K562 (cell line): ENCODE measurements around the gene CD34. TPM values are rescaled to one million over a fixed set of nuclear protein-coding genes. Genes with fewer than 3 reads are reported as not detected.

ENCODE experiments used
- ARID2 ChIP-seq: fragments of 450-650 bp; IDR thresholded peaks from 2 replicates; pipeline ENCODE4 v1.6.1; 2017; ENCODE audit warnings: antibody characterized with exemption, mild to moderate bottlenecking
- ATF4 ChIP-seq: fragments of 450-650 bp; formaldehyde crosslinking; IDR thresholded peaks from 2 replicates; pipeline ENCODE4 v1.4.0; 2022; ENCODE audit warnings: mild to moderate bottlenecking, moderate library complexity
- CREB3L1 ChIP-seq: fragments of 450-650 bp; IDR thresholded peaks from 2 replicates; pipeline ENCODE4 v1.6.1; 2014; ENCODE audit warnings: low read depth, mild to moderate bottlenecking, moderate library complexity, borderline replicate concordance
- DNMT1 ChIP-seq: fragments of 450-650 bp; IDR thresholded peaks from 2 replicates; pipeline ENCODE4 v1.6.1; 2016; ENCODE audit warnings: antibody characterized with exemption, mild to moderate bottlenecking
- HDAC3 ChIP-seq: fragments of 450-650 bp; IDR thresholded peaks from 2 replicates; pipeline ENCODE4 v1.6.1; 2018; ENCODE audit warnings: borderline replicate concordance, mild to moderate bottlenecking, moderate library complexity; ENCODE audit not compliant: partially characterized antibody
- MECOM ChIP-seq: fragments of 250-450 bp; sonication (Bioruptor Pico); IDR thresholded peaks from 2 replicates; pipeline ENCODE4 v1.8.0; 2022; ENCODE audit warnings: inconsistent platforms
- PHTF2 ChIP-seq: fragments of 250-450 bp; sonication (Bioruptor Pico); IDR thresholded peaks from 2 replicates; pipeline ENCODE4 v1.5.0; 2021; ENCODE audit warnings: mild to moderate bottlenecking
- SMARCA5 ChIP-seq: fragments of 450-650 bp; IDR thresholded peaks from 2 replicates; pipeline ENCODE4 v1.6.1; 2016
- SREBF1 ChIP-seq: fragments of 150-350 bp; IDR thresholded peaks from 2 replicates; pipeline ENCODE4 v1.6.1; 2014; ENCODE audit warnings: antibody characterized with exemption, low read depth, low read length, borderline replicate concordance
- TRIM28 ChIP-seq: fragments of 450-650 bp; IDR thresholded peaks from 2 replicates; pipeline ENCODE4 v1.6.1; 2017
- ZFP91 ChIP-seq: sonication (generic); formaldehyde crosslinking; IDR thresholded peaks from 2 replicates; pipeline ENCODE4 v1.8.0; 2022; ENCODE audit warnings: mild to moderate bottlenecking, missing genetic modification reagents
- ZNF263 ChIP-seq: sonication (generic); formaldehyde crosslinking; IDR thresholded peaks from 2 replicates; pipeline ENCODE4 v1.8.0; 2022; ENCODE audit warnings: mild to moderate bottlenecking, missing genetic modification reagents, borderline replicate concordance
- polyA plus RNA-seq, 8 experiments: library from polyadenylated mRNA; depleted of rRNA in 4 of 8; stranded (reverse) in 5 of 8; unstranded in 3 of 8; fragments of >200 nt; fragmentation: Nextera tagmentation in 2 of 8; fragmentation: Illumina TruSeq in 1 of 8; extraction: Ambion mirVana in 2 of 8; extraction: Trizol in 1 of 8; gene quantifications; 2 replicates each; pipeline versions ENCODE4 v1.2.1 to v1.2.3, GENCODE V29; 2011 to 2014; ENCODE audit warnings: inconsistent platforms in 1 of 8, missing spikeins in 1 of 8
- total RNA-seq, 7 experiments: library from RNA; depleted of rRNA in 6 of 7; stranded (reverse); fragments of >200 nt in 6 of 7; fragmentation: Illumina TruSeq in 2 of 7; extraction: Trizol in 2 of 7; gene quantifications; 2 replicates each; pipeline versions ENCODE4 v1.2.1 to v1.2.3, GENCODE V29; 2011 to 2021; ENCODE audit warnings: low replicate concordance in 1 of 7
- TF ChIP-seq, protein P1 (sequence below), 2 experiments: fragments of 450-650 bp in 1 of 2; sonication (generic) in 1 of 2; formaldehyde crosslinking in 1 of 2; IDR thresholded peaks; 2 replicates each; pipeline versions ENCODE4 v1.7.1 to v1.9.0; 2016 to 2022; ENCODE audit warnings: inconsistent platforms in 1 of 2, mild to moderate bottlenecking in 1 of 2, missing genetic modification reagents in 1 of 2

Gene CD34
- total and polyA plus RNA-seq, 9 of the 15 experiments (the other 6 are each of a cell fraction or from before 2014, with no cell fraction given) = not detected

DNA sequence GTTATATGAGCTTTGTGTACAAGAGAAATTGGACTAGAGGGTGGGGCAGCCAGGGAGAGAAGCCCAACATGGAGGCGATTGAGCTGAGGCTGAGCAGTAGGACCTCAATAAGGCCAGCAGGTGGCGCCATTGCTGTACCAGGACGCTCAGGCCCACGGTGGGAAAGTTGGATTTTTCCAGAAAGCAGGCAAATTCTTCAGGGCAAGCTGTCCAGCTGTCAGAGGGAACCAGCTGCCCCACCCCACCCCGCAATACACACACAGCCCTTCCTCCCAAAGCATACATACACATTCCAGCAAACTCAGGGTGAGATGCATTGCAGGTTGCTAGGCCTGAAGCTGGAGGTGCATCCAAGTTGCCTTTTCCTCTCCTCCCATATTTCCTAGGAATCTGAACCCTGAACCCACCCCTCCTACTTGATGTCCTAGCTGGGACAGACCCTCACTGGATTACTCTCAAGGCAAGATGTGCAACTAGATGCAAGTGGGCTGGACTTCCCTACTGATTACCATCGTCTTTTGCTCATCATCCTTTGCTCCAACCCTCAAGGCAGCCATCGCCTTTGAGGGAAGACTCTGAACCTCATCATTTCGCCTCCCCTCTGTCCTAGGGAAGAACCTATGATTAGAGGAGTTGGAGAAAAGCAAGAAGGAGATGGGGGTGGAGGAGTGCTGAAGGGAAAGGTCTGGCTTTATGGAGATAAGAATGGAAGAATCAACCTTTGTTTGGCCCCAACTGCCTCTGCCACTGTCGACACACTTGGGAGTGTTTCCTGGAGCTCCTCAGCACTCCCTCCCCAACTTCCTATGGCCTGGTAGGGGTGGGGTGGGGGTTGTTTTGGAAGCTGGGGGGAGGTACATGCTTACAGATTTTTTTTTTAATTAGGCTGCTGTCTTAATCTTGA is 25.5 kb downstream of the CD34 start (continued):
- TF ChIP-seq, protein P1, sequence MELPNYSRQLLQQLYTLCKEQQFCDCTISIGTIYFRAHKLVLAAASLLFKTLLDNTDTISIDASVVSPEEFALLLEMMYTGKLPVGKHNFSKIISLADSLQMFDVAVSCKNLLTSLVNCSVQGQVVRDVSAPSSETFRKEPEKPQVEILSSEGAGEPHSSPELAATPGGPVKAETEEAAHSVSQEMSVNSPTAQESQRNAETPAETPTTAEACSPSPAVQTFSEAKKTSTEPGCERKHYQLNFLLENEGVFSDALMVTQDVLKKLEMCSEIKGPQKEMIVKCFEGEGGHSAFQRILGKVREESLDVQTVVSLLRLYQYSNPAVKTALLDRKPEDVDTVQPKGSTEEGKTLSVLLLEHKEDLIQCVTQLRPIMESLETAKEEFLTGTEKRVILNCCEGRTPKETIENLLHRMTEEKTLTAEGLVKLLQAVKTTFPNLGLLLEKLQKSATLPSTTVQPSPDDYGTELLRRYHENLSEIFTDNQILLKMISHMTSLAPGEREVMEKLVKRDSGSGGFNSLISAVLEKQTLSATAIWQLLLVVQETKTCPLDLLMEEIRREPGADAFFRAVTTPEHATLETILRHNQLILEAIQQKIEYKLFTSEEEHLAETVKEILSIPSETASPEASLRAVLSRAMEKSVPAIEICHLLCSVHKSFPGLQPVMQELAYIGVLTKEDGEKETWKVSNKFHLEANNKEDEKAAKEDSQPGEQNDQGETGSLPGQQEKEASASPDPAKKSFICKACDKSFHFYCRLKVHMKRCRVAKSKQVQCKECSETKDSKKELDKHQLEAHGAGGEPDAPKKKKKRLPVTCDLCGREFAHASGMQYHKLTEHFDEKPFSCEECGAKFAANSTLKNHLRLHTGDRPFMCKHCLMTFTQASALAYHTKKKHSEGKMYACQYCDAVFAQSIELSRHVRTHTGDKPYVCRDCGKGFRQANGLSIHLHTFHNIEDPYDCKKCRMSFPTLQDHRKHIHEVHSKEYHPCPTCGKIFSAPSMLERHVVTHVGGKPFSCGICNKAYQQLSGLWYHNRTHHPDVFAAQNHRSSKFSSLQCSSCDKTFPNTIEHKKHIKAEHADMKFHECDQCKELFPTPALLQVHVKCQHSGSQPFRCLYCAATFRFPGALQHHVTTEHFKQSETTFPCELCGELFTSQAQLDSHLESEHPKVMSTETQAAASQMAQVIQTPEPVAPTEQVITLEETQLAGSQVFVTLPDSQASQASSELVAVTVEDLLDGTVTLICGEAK (IDR thresholded peaks at IDR 0.05) = no peak
- TF ChIP-seq, protein P1 (CRISPR knock-in tag; IDR thresholded peaks at IDR 0.05) = 0 out of 2 replicates have a peak, but pooled peaks have one; percentile 27
- TF ChIP-seq CREB3L1 (0 out of 2 replicates have a peak, but pooled peaks have one; percentile 24), ATF4 (CRISPR knock-in tag) (0 out of 2 replicates have a peak, but pooled peaks have one; percentile 21), PHTF2 (no peak), HDAC3 (no peak), ZNF263 (CRISPR knock-in tag) (peak; percentile 19; the same call in 1 of the 2 replicates), TRIM28 (no peak), DNMT1 (0 out of 2 replicates have a peak, but pooled peaks have one; percentile 65), ZFP91 (no peak), ARID2 (peak; percentile 64; the same call in 1 of the 2 replicates), SREBF1 (peak; percentile 39; the same call in 1 of the 2 replicates), MECOM (CRISPR knock-in tag) (no peak), SMARCA5 (peak; percentile 60; the same call in 1 of the 2 replicates)
